Measurements from ENCODE around the gene ARHGAP26. TPM values are rescaled to one million over a fixed set of nuclear protein-coding genes. Genes with fewer than 3 reads are reported as not detected.
A peak's percentile ranks its signal among the peaks of the same experiment; 100 is the strongest.

The ARHGAP26 gene
- total RNA-seq, 5 donors from 2014 or later (not counting 1 experiment from before 2014, with no cell fraction given) = 22.8 to 49.3 (median 28.3) TPM

DNA sequence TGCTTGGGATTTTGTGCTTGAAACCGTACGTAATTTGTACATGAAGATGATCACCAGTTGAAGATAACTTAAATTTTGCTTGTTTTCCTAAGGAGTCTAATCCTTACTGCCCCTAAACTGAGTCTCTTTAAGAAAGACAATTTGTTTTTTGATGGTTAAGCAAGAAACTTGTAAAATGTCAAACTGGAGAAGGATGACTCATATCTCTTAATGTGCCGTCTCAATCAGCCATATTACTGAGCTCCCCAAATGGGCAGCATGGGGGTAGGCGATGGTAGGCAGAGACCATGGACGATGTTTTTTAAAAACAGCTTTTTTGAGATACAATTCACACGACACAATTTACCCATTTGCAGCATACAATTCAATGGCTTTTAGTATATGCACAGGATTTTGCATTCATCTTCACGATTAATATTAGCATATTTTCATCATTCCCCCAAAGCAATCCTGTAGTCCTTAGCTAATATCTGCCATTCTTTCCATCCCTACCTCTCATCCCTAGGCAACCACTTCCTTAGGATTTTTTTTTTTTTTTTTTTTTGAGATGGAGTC, 14.3 kb downstream of the ARHGAP26 start:
- Mint-ChIP-seq H3K36me3 (peaks cover 4% of the 10 kb centered on the region), H3K27ac (peak overlapping the region; percentile 24 to 68), H3K4me1 (peaks cover 65 to 71% (median 69%) of the 10 kb centered on the region in 3 donors), H3K27me3 (no peaks in the 10 kb centered on the region), H3K4me3 (peak overlapping the region; percentile 11 to 67 (median 28)), H3K9me3 (no peaks in the 10 kb centered on the region)
- H3K4me1 ChIP-seq (ENCODE audit: control insufficient read depth in 1 of 2, extremely low read depth in 1 of 2, insufficient read depth in 2 of 2, low read length in 2 of 2) = peaks cover 5 to 69% of the 10 kb centered on the region in 2 experiments
- CTCF ChIA-PET = interaction anchor here in 1 of 2 donors (0.7 to 2.3 kb wide), 5 partner anchors 13 to 751 kb away, joined by 4 to 13 read pairs (median 5); partner anchors contain the start of gene ARHGAP26
- H3K27me3 ChIP-seq (replicated peaks in 1 of 2; ENCODE audit: control insufficient read depth in 2 of 2, extremely low read depth in 1 of 2, insufficient read depth in 2 of 2, low read length in 1 of 2) = no peaks in the 10 kb centered on the region
- ATAC-seq (replicated peaks in 1 of 4) (no peak), DNase-seq (no peak)
- H3K27ac ChIP-seq (ENCODE audit: low read length) = peak overlapping the region; percentile 60
- peaks cover 0 to 3% of the 10 kb centered on the region in 2 donors for H3K36me3 ChIP-seq (ENCODE audit: control insufficient read depth in 2 of 2, extremely low read depth in 1 of 2, insufficient read depth in 1 of 2, low read length in 1 of 2)
- peak overlapping the region in 1 of 2 donors; percentile 25 for H3K4me3 ChIP-seq (ENCODE audit: control insufficient read depth in 1 of 2, extremely low read depth in 1 of 2, low read length in 1 of 2)
- POLR2A ChIA-PET = interaction anchor here in 1 of 2 donors (0.7 to 1.6 kb wide), 3 partner anchors 13 to 66 kb away, joined by 3 to 4 read pairs (median 4); no protein-coding TSS in a partner anchor
- WGBS (ENCODE audit: insufficient coverage) = 67% methylated on average over 2 of the region's 7 CpGs
- H3K9me3 ChIP-seq = no peaks in the 10 kb centered on the region

DNA sequence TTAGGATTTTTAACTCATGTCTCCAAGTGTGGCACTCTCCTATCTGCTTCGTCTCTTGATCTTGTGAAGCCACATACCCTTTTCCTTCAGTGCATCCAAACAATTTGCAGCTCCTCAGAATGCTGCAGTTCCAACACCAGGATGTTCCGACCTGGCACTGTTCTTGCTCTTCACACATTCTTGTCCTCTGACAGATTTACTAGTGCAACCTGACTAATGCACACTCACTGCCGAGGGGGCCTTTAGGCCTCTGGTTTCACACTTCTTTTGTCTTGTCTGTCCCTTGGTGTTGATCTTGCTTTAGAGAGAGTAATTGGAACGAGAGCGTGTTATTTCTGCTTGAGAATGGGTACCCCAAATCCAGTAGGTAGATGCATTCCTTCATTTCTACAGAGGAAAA, 15.0 kb downstream of the ARHGAP26 start:
- 70% methylated on average over 2 of the region's 5 CpGs for WGBS (ENCODE audit: insufficient coverage)

DNA sequence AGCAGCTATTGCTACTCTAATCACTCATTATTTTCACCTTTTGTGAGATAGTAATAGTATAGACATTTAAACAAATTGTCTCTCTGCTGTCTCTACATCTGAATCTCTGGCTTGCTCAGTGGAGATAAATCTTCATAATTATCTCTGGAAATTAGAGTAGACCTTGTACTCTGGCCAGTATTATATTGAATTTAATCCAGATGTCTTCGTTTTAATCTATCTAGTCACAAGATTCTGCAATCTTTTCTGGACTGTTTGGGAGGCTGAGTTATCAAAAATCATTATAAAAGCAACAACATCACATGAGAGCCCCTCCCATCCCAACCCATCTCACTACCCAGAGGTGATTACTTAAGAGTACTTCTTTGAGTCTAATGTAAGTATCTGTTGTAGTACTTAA, 19.0 kb downstream of the ARHGAP26 start:
- Mint-ChIP-seq H3K4me3 (no peak overlapping the region), H3K27ac (no peak overlapping the region), H3K9me3 (no peaks in the 10 kb centered on the region), H3K27me3 (no peaks in the 10 kb centered on the region), H3K4me1 (peaks cover 37 to 43% (median 39%) of the 10 kb centered on the region in 3 donors), H3K36me3 (peaks cover 19% of the 10 kb centered on the region)
- H3K36me3 ChIP-seq (ENCODE audit: control insufficient read depth in 2 of 2, extremely low read depth in 1 of 2, insufficient read depth in 1 of 2, low read length in 1 of 2) = peaks cover 0 to 3% of the 10 kb centered on the region in 2 donors
- H3K4me3 ChIP-seq (ENCODE audit: control insufficient read depth in 1 of 2, extremely low read depth in 1 of 2, low read length in 1 of 2) = no peak overlapping the region
- H3K27me3 ChIP-seq (replicated peaks in 1 of 2; ENCODE audit: control insufficient read depth in 2 of 2, extremely low read depth in 1 of 2, insufficient read depth in 2 of 2, low read length in 1 of 2) = no peaks in the 10 kb centered on the region
- no peak overlapping the region for H3K27ac ChIP-seq (ENCODE audit: low read length)
- H3K9me3 ChIP-seq = no peaks in the 10 kb centered on the region
- DNase-seq = no peak
- CTCF ChIA-PET = no interaction called here
- H3K4me1 ChIP-seq (ENCODE audit: control insufficient read depth in 1 of 2, extremely low read depth in 1 of 2, insufficient read depth in 2 of 2, low read length in 2 of 2) = peaks cover 3 to 40% of the 10 kb centered on the region in 2 experiments
- ATAC-seq (replicated peaks in 1 of 4) = no peak
- no CpG with 5 or more reads among the region's 1 CpG for WGBS (ENCODE audit: insufficient coverage)
- POLR2A ChIA-PET = interaction anchor here in 1 of 2 donors (0.6 kb wide), 1 partner anchor 55 kb away, joined by 3 read pairs; no protein-coding TSS in a partner anchor

More for the DNA sequence above, 15.0 kb downstream of the ARHGAP26 start:
- H3K36me3 ChIP-seq (ENCODE audit: control insufficient read depth in 2 of 2, extremely low read depth in 1 of 2, insufficient read depth in 1 of 2, low read length in 1 of 2) = peaks cover 0 to 3% of the 10 kb centered on the region in 2 donors
- ChIA-PET CTCF (interaction anchor here in 1 of 2 donors (2.2 kb wide), 1 partner anchor 15 kb away, joined by 13 read pairs; the partner anchor contains the start of gene ARHGAP26), POLR2A (interaction anchor here in 1 of 2 donors (0.9 to 1.6 kb wide), 2 partner anchors 13 to 14 kb away, joined by 4 read pairs; no protein-coding TSS in a partner anchor)
- Mint-ChIP-seq H3K4me1 (peaks cover 63 to 66% (median 64%) of the 10 kb centered on the region in 3 donors), H3K4me3 (peak overlapping the region in 1 of 3 donors; percentile 13), H3K36me3 (peaks cover 9% of the 10 kb centered on the region), H3K27ac (peak overlapping the region in 1 of 2 donors; percentile 7), H3K9me3 (no peaks in the 10 kb centered on the region), H3K27me3 (no peaks in the 10 kb centered on the region)
- H3K4me3 ChIP-seq (ENCODE audit: control insufficient read depth in 1 of 2, extremely low read depth in 1 of 2, low read length in 1 of 2) = no peak overlapping the region
- no peaks in the 10 kb centered on the region for H3K9me3 ChIP-seq
- ATAC-seq (replicated peaks in 1 of 4) (no peak), DNase-seq (no peak)
- H3K4me1 ChIP-seq (ENCODE audit: control insufficient read depth in 1 of 2, extremely low read depth in 1 of 2, insufficient read depth in 2 of 2, low read length in 2 of 2) = peaks cover 3 to 67% of the 10 kb centered on the region in 2 experiments
- H3K27ac ChIP-seq (ENCODE audit: low read length) = peak overlapping the region; percentile 54
- no peaks in the 10 kb centered on the region for H3K27me3 ChIP-seq (replicated peaks in 1 of 2; ENCODE audit: control insufficient read depth in 2 of 2, extremely low read depth in 1 of 2, insufficient read depth in 2 of 2, low read length in 1 of 2)

DNA sequence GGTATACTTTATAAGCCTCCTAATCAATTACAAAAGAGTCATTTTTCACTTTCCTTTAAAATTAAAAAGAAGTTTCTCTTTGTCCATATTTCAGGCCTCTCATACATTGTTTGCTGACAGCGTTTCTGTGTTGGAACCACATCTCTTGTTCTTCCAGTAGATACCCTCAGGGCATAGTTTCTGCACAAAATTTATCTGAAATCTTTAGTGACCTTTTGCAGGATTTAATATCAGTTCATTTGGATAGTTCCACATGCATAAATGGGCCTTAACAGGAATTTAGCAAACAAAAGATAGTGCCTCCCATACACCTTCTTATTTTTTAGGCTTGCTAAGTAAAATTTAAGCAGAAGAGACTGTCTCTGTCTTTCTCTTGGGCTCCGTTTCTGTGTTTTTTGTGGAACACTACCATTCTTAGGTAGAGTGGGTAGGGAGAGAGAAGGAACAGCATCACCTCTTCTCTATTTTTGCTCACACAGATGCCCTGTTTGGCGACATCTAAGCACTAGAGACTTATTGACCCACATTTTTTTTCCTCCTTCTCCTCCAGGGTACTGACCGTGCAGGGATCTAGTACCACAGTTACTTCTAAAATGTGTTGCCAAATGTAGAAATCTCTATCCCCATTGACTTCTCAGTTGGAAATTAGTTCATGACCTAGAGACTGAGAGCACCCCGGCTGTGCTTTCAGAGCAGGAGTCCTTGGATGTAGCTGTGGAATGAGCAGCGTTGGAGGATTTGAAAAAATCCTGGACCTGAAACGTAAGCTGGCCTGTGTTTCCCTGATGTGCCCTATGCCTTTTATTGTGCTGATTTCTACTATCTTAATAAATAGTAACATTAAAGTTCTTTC, 22.1 kb downstream of the ARHGAP26 start:
- POLR2A ChIA-PET = interaction anchor here in 1 of 2 donors (0.5 kb wide), 1 partner anchor 20 kb away, joined by 3 read pairs; no protein-coding TSS in a partner anchor
- Histone ChIP-seq H3K4me1 (ENCODE audit: control insufficient read depth in 1 of 2, extremely low read depth in 1 of 2, insufficient read depth in 2 of 2, low read length in 2 of 2) (peaks cover 4 to 18% of the 10 kb centered on the region in 2 experiments), H3K36me3 (ENCODE audit: control insufficient read depth in 2 of 2, extremely low read depth in 1 of 2, insufficient read depth in 1 of 2, low read length in 1 of 2) (peaks cover 0 to 3% of the 10 kb centered on the region in 2 donors), H3K9me3 (no peaks in the 10 kb centered on the region), H3K27ac (ENCODE audit: low read length) (no peak overlapping the region), H3K4me3 (ENCODE audit: control insufficient read depth in 1 of 2, extremely low read depth in 1 of 2, low read length in 1 of 2) (no peak overlapping the region), H3K27me3 (replicated peaks in 1 of 2; ENCODE audit: control insufficient read depth in 2 of 2, extremely low read depth in 1 of 2, insufficient read depth in 2 of 2, low read length in 1 of 2) (no peaks in the 10 kb centered on the region)
- ATAC-seq (replicated peaks in 1 of 4) (no peak), DNase-seq (no peak)
- peak overlapping the region in 1 of 2 donors; percentile 50 for H3K27ac Mint-ChIP-seq
- peaks cover 19% of the 10 kb centered on the region for H3K36me3 Mint-ChIP-seq
- no CpG with 5 or more reads among the region's 7 CpGs for WGBS (ENCODE audit: insufficient coverage)
- no peaks in the 10 kb centered on the region for H3K27me3 Mint-ChIP-seq
- no peaks in the 10 kb centered on the region for H3K9me3 Mint-ChIP-seq
- H3K4me1 Mint-ChIP-seq = peaks cover 34 to 50% (median 39%) of the 10 kb centered on the region in 3 donors
- H3K4me3 Mint-ChIP-seq = no peak overlapping the region
- CTCF ChIA-PET = interaction anchor here in 1 of 2 donors (1.0 kb wide), 1 partner anchor 9 kb away, joined by 3 read pairs; no protein-coding TSS in a partner anchor

DNA sequence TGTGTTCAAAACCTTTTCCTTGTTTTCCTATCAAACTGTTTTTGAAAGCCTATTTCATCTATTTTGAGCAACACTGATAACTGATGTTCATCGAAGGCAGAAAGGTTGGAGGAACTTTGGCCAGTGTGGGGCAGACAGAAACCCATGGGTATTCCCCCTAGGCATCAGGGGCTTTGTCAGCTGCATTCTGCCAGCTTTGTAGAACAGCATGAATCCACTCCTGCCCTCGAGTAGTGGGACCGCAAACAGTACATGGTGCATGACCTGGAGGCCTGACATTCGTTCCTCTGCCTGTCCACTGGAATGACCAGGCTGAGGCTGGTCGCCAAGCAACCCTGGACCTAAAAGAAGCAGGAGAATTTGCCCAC, 22.7 kb downstream of the ARHGAP26 start:
- no peak for DNase-seq
- 95% methylated on average over 4 of the region's 5 CpGs for WGBS (ENCODE audit: insufficient coverage)
- no peaks in the 10 kb centered on the region for H3K27me3 Mint-ChIP-seq
- peak overlapping the region in 1 of 2 donors; percentile 50 for H3K27ac Mint-ChIP-seq
- no peaks in the 10 kb centered on the region for H3K9me3 Mint-ChIP-seq
- H3K36me3 Mint-ChIP-seq = peaks cover 19% of the 10 kb centered on the region
- no peak for ATAC-seq (replicated peaks in 1 of 4)
- Histone ChIP-seq H3K27ac (ENCODE audit: low read length) (no peak overlapping the region), H3K9me3 (no peaks in the 10 kb centered on the region), H3K36me3 (ENCODE audit: control insufficient read depth in 2 of 2, extremely low read depth in 1 of 2, insufficient read depth in 1 of 2, low read length in 1 of 2) (peaks cover 0 to 3% of the 10 kb centered on the region in 2 donors), H3K4me1 (ENCODE audit: control insufficient read depth in 1 of 2, extremely low read depth in 1 of 2, insufficient read depth in 2 of 2, low read length in 2 of 2) (peaks cover 10 to 21% of the 10 kb centered on the region in 2 experiments), H3K27me3 (replicated peaks in 1 of 2; ENCODE audit: control insufficient read depth in 2 of 2, extremely low read depth in 1 of 2, insufficient read depth in 2 of 2, low read length in 1 of 2) (no peaks in the 10 kb centered on the region), H3K4me3 (ENCODE audit: control insufficient read depth in 1 of 2, extremely low read depth in 1 of 2, low read length in 1 of 2) (no peak overlapping the region)
- H3K4me3 Mint-ChIP-seq = no peak overlapping the region
- ChIA-PET POLR2A (no interaction called here), CTCF (interaction anchor here (0.6 to 1.0 kb wide), 3 partner anchors 10 to 29 kb away, joined by 3 to 13 read pairs (median 3); no protein-coding TSS in a partner anchor)
- peaks cover 37 to 54% (median 43%) of the 10 kb centered on the region in 3 donors for H3K4me1 Mint-ChIP-seq

DNA sequence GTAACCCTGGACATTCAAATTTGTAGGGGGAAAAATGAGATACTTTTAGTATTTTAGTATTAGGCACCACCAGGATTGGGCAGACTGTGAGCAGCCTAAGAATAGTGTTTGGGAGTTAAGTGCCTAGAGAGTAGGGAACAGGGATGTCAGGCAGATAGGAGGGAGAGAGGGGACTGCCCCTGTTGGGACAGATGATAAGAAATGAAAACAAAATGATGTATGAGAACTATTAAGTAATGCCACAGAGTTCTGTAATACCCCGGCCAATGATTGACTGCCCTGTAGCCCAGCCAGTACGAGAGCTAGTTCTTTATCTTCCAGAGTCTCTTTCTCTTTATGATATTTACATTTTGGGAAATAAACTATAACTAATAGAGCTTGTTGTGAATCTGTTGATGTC, 24.4 kb downstream of the ARHGAP26 start:
- no peaks in the 10 kb centered on the region for H3K9me3 ChIP-seq
- Mint-ChIP-seq H3K27me3 (no peaks in the 10 kb centered on the region), H3K4me3 (no peak overlapping the region), H3K36me3 (peaks cover 15% of the 10 kb centered on the region), H3K9me3 (no peaks in the 10 kb centered on the region), H3K27ac (no peak overlapping the region), H3K4me1 (peaks cover 49 to 64% (median 52%) of the 10 kb centered on the region in 3 donors)
- POLR2A ChIA-PET = no interaction called here
- H3K27ac ChIP-seq (ENCODE audit: low read length) = no peak overlapping the region
- no peak overlapping the region for H3K4me3 ChIP-seq (ENCODE audit: control insufficient read depth in 1 of 2, extremely low read depth in 1 of 2, low read length in 1 of 2)
- H3K4me1 ChIP-seq (ENCODE audit: control insufficient read depth in 1 of 2, extremely low read depth in 1 of 2, insufficient read depth in 2 of 2, low read length in 2 of 2) = peaks cover 24 to 34% of the 10 kb centered on the region in 2 experiments
- H3K27me3 ChIP-seq (replicated peaks in 1 of 2; ENCODE audit: control insufficient read depth in 2 of 2, extremely low read depth in 1 of 2, insufficient read depth in 2 of 2, low read length in 1 of 2) = no peaks in the 10 kb centered on the region
- no peaks in the 10 kb centered on the region for H3K36me3 ChIP-seq (ENCODE audit: control insufficient read depth in 2 of 2, extremely low read depth in 1 of 2, insufficient read depth in 1 of 2, low read length in 1 of 2)
- ATAC-seq (replicated peaks in 1 of 4) (no peak), DNase-seq (no peak)
- CTCF ChIA-PET = interaction anchor here in 1 of 2 donors (0.6 kb wide), 1 partner anchor 113 kb away, joined by 4 read pairs; no protein-coding TSS in a partner anchor
- no CpG with 5 or more reads among the region's 2 CpGs for WGBS (ENCODE audit: insufficient coverage)
